ENCODE measurements around the gene SEPTIN2. TPM values are rescaled to one million over a fixed set of nuclear protein-coding genes. Genes with fewer than 3 reads are reported as not detected.

Gene SEPTIN2
- total RNA-seq, 1 donor from 2014 or later: 187 TPM

DNA sequence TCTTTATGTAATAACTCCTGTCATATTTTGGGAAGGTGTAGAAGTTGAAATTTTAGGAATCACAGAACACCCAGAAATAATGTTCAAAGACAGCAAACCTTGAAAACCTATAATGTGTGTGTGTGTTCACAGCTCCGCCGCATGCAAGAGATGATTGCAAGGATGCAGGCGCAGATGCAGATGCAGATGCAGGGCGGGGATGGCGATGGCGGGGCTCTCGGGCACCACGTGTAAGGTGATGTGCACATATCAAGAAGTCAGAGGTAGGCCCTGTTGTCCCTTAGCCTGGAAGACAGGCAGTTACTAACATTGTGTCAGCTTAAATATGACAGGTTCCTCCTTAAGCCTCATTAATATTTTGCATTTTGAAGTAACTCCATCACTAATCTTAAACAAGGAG lies 34.2 kb downstream of the SEPTIN2 start:
- DNase-seq: no peak

DNA sequence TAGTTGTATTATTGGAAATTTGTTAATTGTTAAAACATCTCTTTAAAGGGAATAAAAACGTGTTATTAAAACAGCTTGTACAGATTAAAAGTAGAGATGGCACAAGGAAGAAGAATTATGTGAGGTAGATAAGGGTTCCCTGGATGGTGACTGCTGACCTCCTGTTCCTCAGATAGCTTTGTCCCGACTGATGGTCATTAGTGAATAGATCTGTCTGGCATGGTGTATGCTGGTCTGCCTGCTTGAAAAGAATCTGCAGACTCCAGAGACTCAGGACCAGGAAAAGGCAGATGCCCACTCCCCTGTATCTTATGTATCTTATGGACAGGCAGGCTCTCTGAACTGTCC lies 34.8 kb downstream of the SEPTIN2 start:
- H3K27ac ChIP-seq (replicated peaks): no peak overlapping the region
- peaks cover 91% of the 10 kb centered on the region for H3K36me3 ChIP-seq
- TF ChIP-seq, protein P1, sequence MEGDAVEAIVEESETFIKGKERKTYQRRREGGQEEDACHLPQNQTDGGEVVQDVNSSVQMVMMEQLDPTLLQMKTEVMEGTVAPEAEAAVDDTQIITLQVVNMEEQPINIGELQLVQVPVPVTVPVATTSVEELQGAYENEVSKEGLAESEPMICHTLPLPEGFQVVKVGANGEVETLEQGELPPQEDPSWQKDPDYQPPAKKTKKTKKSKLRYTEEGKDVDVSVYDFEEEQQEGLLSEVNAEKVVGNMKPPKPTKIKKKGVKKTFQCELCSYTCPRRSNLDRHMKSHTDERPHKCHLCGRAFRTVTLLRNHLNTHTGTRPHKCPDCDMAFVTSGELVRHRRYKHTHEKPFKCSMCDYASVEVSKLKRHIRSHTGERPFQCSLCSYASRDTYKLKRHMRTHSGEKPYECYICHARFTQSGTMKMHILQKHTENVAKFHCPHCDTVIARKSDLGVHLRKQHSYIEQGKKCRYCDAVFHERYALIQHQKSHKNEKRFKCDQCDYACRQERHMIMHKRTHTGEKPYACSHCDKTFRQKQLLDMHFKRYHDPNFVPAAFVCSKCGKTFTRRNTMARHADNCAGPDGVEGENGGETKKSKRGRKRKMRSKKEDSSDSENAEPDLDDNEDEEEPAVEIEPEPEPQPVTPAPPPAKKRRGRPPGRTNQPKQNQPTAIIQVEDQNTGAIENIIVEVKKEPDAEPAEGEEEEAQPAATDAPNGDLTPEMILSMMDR (IDR thresholded peaks at IDR 0.05; ENCODE audit: borderline replicate concordance): no peak
- H3K27me3 ChIP-seq (ENCODE audit: low read depth): no peaks in the 10 kb centered on the region
- peaks cover 8% of the 10 kb centered on the region for H3K4me1 ChIP-seq
- no peak for DNase-seq
- H3K4me3 ChIP-seq: no peak overlapping the region
- intact Hi-C loops (cut with micrococcal nuclease): no loop called here
- H3K9me3 ChIP-seq (replicated peaks): no peaks in the 10 kb centered on the region

More for the DNA sequence above, 34.2 kb downstream of the SEPTIN2 start:
- H3K27me3 ChIP-seq (ENCODE audit: low read depth): no peaks in the 10 kb centered on the region
- TF ChIP-seq, protein P1 (IDR thresholded peaks at IDR 0.05; ENCODE audit: borderline replicate concordance): no peak
- no peak overlapping the region for H3K4me3 ChIP-seq
- no peak overlapping the region for H3K27ac ChIP-seq (replicated peaks)
- intact Hi-C loops (cut with micrococcal nuclease): no loop called here
- H3K36me3 ChIP-seq: peaks cover 97% of the 10 kb centered on the region
- H3K4me1 ChIP-seq: peaks cover 5% of the 10 kb centered on the region
- H3K9me3 ChIP-seq (replicated peaks): no peaks in the 10 kb centered on the region

DNA sequence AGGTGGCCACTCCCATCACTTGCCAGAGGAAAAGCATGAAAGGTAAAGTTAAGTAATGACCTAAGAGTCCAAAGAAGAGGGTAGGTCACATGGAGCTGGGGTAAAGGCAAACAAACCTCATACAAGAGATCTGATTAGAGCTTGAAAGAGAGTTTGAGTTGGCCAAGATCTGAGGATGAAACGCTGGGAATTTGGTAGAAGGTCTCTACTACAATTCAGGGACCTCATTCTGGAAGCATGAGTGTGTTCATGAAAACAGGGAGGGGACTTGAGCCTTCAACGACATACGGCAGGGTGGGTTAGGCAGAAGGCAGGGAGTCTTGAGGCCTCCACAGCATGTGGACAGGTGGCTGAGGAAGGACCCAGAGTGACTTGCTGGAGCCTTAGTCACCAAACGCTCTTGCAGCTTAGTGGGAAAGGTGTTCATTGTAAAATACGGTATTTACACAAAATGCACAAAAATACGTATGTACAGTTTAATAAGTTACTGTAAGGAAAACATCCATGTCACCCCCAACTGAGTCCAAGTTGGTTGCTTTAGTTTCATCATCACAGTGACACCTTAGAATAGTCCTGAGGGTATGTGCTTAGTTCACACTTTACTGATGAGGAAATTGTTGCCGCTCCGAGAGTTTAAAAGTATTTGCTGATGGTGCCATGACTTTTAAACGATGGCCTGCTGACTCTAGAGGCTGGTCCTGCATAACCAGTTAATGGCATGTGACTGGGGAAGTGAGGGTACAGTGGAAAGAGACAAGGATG lies 35.3 kb downstream of the SEPTIN2 start:
- Histone ChIP-seq H3K9me3 (replicated peaks) (no peaks in the 10 kb centered on the region), H3K36me3 (peaks cover 86% of the 10 kb centered on the region), H3K4me3 (no peak overlapping the region), H3K27me3 (ENCODE audit: low read depth) (no peaks in the 10 kb centered on the region), H3K27ac (replicated peaks) (no peak overlapping the region), H3K4me1 (peaks cover 8% of the 10 kb centered on the region)
- DNase-seq: no peak
- TF ChIP-seq, protein P1 (IDR thresholded peaks at IDR 0.05; ENCODE audit: borderline replicate concordance): no peak
- intact Hi-C loops (cut with micrococcal nuclease): no loop called here

DNA sequence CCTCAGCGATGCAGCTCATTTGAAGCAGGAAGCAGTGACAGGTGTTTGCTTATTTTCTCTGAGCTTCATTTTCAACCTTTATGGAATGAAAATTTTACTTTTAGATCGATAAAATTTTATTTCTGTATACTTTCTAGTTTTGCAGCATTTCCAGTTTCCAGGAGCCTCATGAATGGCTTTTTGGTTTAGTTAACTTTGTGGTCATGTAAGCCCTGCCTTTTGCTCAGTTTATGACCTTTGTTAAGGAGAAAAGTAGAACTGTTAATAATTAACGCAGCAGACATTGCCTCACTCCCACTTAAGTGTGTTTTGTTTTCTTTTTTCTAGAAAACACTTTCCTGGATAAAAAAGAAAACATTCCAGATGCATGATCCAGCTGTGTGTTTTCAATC lies 35.9 kb downstream of the SEPTIN2 start:
- TF ChIP-seq, protein P1 (IDR thresholded peaks at IDR 0.05; ENCODE audit: borderline replicate concordance): no peak
- Histone ChIP-seq H3K9me3 (replicated peaks) (no peaks in the 10 kb centered on the region), H3K27me3 (ENCODE audit: low read depth) (no peaks in the 10 kb centered on the region), H3K27ac (replicated peaks) (no peak overlapping the region), H3K4me3 (no peak overlapping the region), H3K36me3 (peaks cover 80% of the 10 kb centered on the region), H3K4me1 (peaks cover 13% of the 10 kb centered on the region)
- DNase-seq: no peak
- intact Hi-C loops (cut with micrococcal nuclease): no loop called here

DNA sequence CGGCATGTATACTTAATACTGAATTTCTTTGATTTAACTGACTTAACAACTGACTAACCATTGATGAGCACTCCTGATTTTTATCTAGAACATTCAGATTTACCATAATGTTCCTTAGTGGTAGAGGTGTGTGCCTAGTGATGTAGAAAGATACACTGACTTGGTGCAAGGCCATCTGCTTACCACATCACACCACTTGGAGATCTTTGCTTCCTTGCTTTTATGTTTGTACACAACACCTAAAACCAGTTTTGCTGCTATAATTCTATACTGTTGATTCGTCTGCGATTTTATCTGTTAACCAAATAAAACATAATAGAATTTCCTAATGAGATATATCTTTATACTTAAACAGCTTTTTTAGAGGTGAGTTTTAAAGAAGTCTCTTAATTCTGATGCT lies 36.5 kb downstream of the SEPTIN2 start:
- Histone ChIP-seq H3K4me3 (no peak overlapping the region), H3K4me1 (peaks cover 19% of the 10 kb centered on the region), H3K27me3 (ENCODE audit: low read depth) (no peaks in the 10 kb centered on the region), H3K9me3 (replicated peaks) (no peaks in the 10 kb centered on the region), H3K27ac (replicated peaks) (no peak overlapping the region), H3K36me3 (peaks cover 74% of the 10 kb centered on the region)
- DNase-seq: no peak
- TF ChIP-seq, protein P1 (IDR thresholded peaks at IDR 0.05; ENCODE audit: borderline replicate concordance): no peak
- intact Hi-C loops (cut with micrococcal nuclease): no loop called here

All from left ventricle myocardium inferior (tissue), 1 donor.